GM21529 (cell line): Measurements from ENCODE around the gene ATP1A4.

Experiments
- ATAC-seq: cut with Tn5 transposase; IDR thresholded peaks from one replicate; pipeline ENCODE4 v1.9.1; 2021; ENCODE audit not compliant: unreplicated experiment

Gene ATP1A4

DNA sequence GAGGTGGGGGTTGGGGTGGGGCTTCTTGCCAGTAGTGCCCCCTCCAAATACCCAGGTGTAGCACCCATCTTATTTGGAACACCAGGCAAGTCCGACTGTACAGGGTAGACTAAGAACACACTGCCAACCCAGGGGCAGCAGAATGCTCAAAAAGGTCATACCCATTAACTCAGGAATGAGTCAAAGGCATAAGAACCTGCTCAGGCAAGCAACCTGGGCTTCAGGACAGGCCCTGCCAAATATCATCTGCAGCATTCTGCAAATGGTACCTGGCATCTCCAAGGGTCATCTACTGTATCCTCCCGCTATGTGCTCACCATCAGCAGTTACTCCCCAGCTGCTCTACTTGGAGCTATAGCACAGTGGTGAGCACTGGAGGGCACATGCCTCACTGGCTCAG lies 73.2 kb downstream of the ATP1A4 start:
- no peak for ATAC-seq

DNA sequence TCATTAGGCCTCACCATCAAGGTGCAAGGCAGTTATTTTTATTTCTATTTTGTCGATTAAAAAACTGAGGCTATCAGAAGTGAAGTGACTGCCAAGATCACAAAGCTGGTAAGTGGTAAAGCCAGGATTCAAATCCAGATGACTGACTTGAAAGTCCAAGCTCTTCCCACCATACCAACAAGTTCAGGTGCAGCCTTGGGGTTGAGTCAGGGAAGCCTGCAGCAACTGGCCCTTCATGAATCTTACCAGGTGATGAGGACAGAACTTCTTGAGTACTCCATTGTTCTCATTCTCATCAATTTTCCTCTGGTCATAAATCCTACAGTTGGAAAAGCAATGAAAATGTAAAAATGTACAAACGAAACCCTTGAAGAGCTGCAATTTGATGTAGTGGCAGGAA lies 73.9 kb downstream of the ATP1A4 start:
- no peak for ATAC-seq

DNA sequence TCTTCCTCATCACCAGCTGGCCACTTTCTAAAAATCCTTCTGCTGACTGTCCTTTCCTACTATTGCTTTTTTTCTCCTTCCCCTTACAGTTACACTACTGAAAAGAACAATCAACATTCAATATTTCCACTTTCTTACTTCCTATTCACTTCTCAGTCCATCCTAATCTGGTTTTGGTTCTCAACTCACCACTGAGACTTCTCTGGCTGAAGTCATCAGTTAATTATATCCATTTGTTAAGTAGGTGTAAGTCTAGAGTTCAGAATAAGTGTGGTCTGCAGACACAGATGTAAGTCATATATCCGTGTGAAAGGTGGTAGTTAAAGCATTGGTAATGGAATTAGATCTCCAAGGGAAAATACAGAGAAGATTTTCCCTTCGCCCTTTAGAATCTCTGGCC lies 75.2 kb downstream of the ATP1A4 start:
- no peak for ATAC-seq

DNA sequence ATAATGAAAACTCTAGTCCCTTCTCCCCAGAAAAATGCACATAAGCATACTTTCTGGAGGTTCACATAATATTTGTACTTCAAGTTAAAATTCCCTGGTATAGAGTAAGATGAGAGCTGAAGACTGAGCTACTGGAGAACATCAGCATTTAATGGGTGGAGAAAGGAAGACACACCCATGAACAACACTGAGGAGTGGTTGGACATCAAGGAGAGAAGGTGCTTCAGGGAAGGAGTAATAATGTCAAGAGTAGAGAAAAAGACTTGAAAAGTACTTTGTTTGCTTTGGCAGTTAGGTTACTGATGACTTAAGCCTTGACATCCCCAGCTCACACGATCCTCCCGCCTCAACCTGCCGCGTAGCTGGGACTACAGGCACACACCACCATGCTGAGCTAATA lies 75.6 kb downstream of the ATP1A4 start:
- ATAC-seq: no peak

DNA sequence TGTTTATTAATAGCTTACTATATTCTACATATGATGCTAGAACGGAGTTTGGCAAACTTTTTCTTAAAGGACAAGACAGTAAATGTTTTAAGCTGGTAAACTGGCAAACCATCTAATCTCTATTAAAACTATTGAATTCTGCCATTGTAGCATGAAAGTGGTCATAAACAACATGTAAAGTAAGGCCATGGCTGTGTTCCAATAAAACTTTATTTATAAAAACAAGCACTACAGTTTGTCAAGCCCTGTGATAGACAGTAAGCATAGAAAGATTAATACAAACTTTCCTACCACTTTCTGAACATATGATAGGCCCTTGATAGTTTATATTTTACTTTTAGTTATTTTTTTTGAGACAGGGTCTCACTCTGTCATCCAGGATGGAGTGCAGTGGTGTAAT lies 76.2 kb downstream of the ATP1A4 start:
- no peak for ATAC-seq

DNA sequence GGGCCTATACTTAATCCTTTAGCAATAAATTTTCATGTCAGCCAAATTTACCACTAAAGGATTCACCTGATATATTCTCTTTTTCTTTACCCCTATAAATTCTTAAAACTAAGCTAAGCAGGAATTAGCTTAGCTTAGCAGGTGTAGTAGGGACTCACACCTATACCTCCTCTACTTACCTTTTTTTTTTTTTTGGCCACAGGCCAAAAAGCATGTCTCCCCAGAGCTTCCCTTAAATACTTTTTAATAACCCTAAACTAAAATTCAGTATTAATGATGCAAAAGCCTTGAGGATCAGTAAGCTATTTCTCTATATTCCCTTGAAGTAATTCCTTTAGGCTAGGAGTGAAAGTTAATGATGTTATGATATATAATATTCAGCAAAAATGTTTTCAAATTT lies 77.0 kb downstream of the ATP1A4 start:
- no peak for ATAC-seq

DNA sequence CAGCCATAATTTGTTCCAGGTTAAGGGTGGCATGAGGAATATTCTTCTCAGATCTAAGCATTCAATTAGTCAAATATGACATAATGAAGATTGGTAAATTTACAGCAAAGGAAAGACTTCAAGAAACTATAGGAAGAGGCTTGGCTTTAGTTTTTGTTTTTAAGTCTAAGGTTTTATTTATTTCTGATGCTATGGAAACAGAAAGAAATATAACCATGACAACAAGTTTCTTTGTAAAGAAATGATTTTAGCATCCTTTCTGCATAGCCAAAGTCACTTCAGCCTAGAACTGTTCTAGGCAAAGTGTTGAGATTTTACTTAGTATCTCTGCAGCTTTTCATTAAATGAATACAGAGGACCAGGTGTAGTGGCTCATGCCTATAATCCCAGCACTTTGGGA lies 81.5 kb downstream of the ATP1A4 start:
- no peak for ATAC-seq
